ENCODE measurements around the gene CRHR2.
"Not testable (repeated sequence)": the region's sequence is repeated elsewhere in the genome, so short reads cannot be mapped to it uniquely, and the experiment has no call there.

CRHR2 gene

GRCh38 chr7:30654296-30655090 is 27.8 kb downstream of the CRHR2 start:
- no peak for DNase-seq (ENCODE audit: low read depth)

GRCh38 chr7:30652698-30653641 is 29.3 kb downstream of the CRHR2 start:
- no peak for DNase-seq (ENCODE audit: low read depth)

- DNase-seq (ENCODE audit: low read depth) = no peak
These were observed 30.1 kb downstream of the CRHR2 start for GRCh38 chr7:30652132-30652531.

DNA sequence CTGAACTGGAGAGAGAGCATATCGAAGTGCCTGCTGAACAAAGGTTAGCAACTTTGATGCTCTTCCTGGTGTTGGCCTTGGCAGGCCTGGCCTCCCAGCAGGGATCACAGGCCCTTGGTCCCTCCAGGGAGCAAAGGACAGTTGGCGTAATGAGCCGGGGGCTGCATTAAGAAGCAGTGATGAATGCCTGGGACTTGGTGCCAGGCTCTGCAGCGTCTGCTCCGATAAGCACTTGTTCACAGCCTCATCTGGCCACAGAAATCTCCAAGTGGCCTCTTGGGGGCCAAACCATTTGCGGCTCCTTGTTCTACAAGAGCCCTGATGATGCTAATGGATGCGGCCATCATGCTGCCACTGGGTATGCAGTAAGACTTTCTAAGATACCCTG is 31.8 kb downstream of the CRHR2 start:
- no peak for DNase-seq (ENCODE audit: low read depth)

DNA sequence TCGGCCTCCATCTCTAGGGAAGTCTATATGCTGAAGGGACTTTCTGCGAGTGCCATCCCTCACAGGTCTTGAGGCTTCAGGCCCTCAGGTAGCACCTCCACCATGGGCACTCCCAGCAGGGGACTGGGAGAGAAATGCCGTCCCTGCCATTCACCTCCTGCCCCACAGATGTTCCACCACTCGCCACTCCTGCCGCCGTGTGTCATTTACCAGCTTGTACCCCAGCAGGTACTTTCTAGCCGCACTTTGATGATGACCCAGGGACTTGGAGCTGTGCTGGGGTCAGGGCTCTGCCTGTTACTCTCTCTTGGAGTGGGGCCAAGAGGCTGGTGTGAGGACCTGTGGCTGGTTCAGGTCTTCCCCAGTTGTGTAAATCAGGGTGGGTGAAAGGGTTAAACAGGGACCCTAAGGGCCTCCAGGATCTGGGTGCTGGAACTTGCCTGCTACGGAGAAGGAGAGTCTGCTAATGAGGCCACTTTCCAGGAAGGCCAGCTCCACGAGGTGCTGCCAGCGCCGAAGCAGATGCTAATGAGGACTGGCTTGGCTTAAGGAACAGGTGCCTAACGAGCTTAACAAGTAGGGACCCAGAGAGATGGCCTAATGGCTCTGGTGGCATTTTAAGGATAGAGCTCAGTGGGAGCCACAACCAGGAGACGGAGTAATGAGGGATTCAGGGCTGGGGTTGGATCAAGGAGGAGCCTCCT is 32.4 kb downstream of the CRHR2 start:
- DNase-seq (ENCODE audit: low read depth) = no peak

DNA sequence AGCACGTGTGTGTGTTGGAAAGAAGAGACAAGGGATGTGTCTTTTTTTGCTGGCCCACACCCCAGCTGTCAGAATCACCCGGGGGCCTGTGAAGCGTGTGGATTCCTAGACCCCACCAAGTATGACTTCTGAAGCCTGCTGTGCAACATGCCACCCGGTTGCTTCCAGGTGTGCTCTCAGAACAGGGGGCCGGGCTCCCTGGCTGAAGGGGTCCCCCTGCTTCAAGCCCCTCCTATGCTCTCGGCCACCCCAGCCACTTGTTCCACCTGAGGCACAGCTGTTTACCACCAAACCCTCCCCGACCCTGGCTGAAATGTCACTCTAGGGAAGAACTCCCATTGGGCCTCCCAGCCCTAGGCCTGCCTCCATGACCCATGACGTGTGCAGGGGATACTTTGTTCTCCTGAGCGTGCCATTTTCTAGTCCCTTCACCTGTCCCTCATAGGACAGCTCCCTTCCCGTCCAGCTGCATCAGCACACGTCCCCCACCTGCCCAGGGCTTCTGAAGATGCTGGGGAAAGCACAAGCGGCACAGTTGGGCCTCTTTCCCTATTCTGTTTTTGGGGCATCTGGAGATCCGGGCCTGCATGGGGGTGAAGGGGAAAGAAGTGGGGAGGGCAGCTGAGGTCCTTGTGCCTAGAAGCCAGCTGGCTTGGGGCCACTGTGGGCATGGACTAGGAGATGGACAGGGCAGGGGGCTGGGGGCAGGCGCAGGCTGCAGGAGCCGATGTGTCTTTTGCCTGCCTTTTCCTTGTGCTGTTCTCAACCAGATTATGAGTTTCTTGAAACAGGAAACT is 33.3 kb downstream of the CRHR2 start:
- no peak for DNase-seq (ENCODE audit: low read depth)

GRCh38 chr7:30647589-30648364 is 34.5 kb downstream of the CRHR2 start:
- DNase-seq (ENCODE audit: low read depth) = no peak

DNA sequence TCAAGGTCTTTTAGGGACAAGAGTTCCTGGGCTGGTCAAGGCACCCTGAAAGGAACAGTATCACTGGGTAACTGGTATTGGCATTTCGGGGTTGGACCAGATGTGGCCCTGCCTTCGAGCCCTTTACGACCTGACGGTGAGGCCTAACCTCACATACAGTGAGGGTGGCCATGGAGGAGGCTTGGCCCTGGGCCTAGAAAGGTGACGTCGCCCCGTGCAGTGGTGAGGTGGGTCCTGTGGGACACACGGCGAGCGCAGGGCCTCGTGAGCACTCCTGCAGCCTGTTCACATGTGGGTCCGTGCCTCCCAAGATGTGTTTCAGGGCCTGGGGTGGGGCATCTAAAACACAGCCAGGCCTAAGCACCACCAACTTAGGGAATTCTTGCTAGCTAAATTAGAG is 36.1 kb downstream of the CRHR2 start:
- DNase-seq (ENCODE audit: low read depth) = no peak

- DNase-seq (ENCODE audit: low read depth) = no peak
These were observed 36.6 kb downstream of the CRHR2 start for GRCh38 chr7:30645661-30646060.

DNA sequence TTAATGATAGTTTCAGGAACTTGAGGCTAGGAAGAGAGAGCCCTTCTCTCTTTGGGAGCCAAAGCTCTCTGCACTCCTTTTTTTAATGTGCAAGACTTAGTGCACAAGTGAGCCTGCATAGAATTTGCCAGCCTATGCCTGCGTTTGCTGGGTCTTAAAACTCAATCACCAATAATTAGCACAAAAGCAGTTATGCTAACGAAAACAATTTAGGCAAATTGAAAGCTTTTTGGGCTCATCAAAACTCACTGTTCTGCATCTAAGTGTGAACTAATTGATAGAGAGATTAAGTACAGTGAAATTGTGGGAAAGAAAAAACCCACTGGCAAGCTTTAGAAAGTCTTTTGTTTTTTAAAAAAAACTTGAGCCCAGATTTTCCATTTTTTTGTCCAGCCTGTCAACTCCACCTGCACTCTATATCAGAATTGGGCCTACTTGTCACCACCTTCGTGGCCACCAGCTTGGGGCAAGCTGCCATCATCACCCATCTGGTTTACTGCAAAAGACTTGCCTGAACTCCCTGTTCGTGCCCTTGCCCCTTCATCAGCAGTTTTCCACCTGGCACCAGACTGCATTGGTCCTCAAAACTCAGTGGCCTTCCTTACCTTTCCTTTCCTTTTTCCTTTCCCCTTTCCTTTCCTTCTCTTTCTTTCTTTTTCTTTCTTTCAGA is 37.8 kb downstream of the CRHR2 start:
- DNase-seq (ENCODE audit: low read depth) = no peak

GRCh38 chr7:30642789-30643188 is 39.5 kb downstream of the CRHR2 start:
- DNase-seq (ENCODE audit: low read depth) = no peak

- not testable (repeated sequence) for DNase-seq (ENCODE audit: low read depth)
These were observed 39.9 kb downstream of the CRHR2 start for GRCh38 chr7:30642322-30642721.

DNA sequence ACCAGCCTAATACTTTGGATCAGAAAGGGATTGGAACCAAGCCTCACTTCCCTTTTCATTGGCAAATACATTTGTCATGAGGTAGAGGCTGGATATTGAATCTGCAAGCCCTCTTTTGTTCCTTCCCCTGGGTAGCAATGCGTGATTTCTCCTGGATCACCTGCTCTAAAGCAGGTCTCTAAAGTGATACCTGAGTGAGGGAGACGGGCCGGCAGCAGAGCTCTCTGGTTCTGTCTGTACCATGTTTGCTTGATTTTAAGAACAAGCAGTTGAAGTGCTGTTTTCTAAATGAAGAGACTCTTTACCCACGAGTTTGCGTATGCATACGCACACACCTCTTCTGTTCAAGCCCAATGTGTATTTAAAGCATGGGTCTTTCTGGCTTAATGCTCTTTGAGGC is 46.5 kb downstream of the CRHR2 start:
- DNase-seq (ENCODE audit: low read depth) = no peak

- DNase-seq (ENCODE audit: low read depth) = no peak
These were observed 47.5 kb downstream of the CRHR2 start for GRCh38 chr7:30634634-30635201.

DNA sequence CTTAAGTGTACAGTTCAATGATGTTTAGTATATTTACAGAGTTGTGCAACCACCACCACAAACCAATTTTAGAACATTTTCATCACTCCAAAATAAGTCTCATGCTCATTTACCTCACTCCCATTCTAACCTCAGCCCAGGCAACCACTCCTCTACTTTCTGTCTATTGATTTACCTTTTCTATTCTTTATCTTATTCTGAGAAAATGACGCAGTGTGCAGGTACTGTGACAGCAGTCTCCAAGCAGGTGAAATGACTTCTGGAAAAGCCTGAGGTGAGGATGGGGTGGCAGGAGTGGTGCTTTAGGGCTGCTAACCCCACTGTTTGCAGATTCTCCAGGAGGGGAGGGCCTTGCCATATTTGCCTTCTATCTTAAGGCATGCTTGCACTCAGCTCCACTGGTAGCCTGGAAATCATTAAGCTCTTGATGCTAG is 48.0 kb downstream of the CRHR2 start:
- no peak for DNase-seq (ENCODE audit: low read depth)

- DNase-seq (ENCODE audit: low read depth) = peak; percentile 14
These were observed 49.0 kb downstream of the CRHR2 start for GRCh38 chr7:30633223-30633622.

- DNase-seq (ENCODE audit: low read depth) = no peak
These were observed 51.3 kb downstream of the CRHR2 start for GRCh38 chr7:30630986-30631385.

DNA sequence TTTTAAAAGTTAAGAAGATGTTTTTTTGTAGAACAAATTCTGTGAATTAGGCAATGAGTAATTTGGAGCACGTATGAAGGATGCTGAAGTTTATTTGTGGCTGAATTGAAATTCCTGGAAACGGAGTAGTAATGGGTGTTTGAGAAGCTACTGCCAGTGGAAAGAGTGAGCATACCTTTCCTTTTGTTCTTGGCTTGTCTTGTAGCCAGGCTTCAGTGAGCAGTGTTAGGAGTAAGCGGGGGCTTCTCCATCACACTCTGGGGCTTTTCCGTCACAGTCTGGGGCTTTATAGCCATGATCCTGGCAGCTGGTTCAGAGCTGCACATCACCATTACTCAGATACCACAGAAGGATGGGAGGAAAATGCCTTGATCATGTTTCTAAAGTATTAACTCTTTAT is 55.2 kb downstream of the CRHR2 start:
- no peak for DNase-seq (ENCODE audit: low read depth)

DNA sequence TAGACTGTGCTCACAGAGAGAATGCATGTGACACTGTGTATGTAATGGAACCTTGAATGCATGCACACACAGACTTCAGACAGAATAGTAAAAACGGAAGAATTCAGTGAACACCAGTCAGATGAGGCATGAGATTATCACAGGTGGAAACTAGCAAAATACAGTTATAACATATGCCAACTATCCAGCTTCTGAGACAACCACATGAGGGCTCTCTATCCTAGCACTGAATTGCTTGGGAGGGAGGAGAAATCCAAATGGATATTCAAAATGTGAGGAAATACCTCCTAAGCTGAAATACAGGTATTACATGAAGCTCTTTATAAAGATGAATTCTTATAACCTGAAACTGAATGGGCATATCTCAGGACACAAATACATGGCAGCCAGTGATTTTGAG is 57.0 kb downstream of the CRHR2 start:
- DNase-seq (ENCODE audit: low read depth) = no peak

DNA sequence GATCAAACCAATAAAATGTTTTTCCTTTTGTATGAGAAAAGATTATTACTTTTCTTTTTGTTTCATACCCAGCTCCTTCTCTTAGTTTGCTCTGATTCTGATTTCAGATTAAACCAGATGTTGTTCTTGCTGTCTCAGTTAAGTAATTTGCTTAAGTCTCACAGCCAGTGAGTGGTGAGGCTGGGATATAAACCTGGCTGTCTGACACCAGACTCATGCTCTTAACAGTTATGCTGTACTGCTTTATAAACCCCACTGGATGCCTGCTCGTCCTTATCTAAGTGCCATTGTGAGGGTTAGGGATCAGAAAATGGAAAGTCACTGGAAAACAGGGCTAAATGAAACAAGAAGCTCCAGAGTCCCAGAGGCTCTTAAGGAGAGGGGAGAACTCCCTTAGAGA is 63.3 kb downstream of the CRHR2 start:
- DNase-seq (ENCODE audit: low read depth) = no peak

Measured in fibroblast of gingiva (primary cell).